ENCODE data around the gene ASPSCR1. TPM values are rescaled to one million over a fixed set of nuclear protein-coding genes. Genes with fewer than 3 reads are reported as not detected.

The ASPSCR1 gene
- total and polyA plus RNA-seq, 2 of the 13 experiments (the other 11 are each of a cell fraction or from before 2014, with no cell fraction given) = 274 to 314 TPM

- TF ChIP-seq MLX (CRISPR knock-in tag; IDR thresholded peaks at IDR 0.05) (no peak), KDM3A (CRISPR knock-in tag; IDR thresholded peaks at IDR 0.05; ENCODE audit: low read depth) (no peak; the same call in 1 of the 2 replicates), FOXM1 (CRISPR knock-in tag; IDR thresholded peaks at IDR 0.05) (no peak), DDIT3 (CRISPR knock-in tag; IDR thresholded peaks at IDR 0.05) (no peak), THAP9 (CRISPR knock-in tag; IDR thresholded peaks at IDR 0.05; ENCODE audit: borderline replicate concordance) (peak; percentile 59; the same call in 1 of the 2 replicates), NBN (conservative IDR thresholded peaks at IDR 0.05) (no peak), HDAC2 (CRISPR knock-in tag; IDR thresholded peaks at IDR 0.05) (peak; percentile 77; the same call in 1 of the 2 replicates), BCLAF1 (IDR thresholded peaks at IDR 0.05) (no peak), SIX1 (CRISPR knock-in tag; IDR thresholded peaks at IDR 0.05; ENCODE audit: borderline replicate concordance) (no peak), NCOA5 (CRISPR knock-in tag; IDR thresholded peaks at IDR 0.05) (no peak), ZNF816 (CRISPR knock-in tag; IDR thresholded peaks at IDR 0.05; ENCODE audit: borderline replicate concordance) (no peak), TEAD3 (CRISPR knock-in tag; optimal IDR thresholded peaks at IDR 0.05; ENCODE audit: borderline replicate concordance) (peak; percentile 4), ZNF543 (CRISPR knock-in tag; IDR thresholded peaks at IDR 0.05) (peak; percentile 91), NR0B2 (CRISPR knock-in tag; IDR thresholded peaks at IDR 0.05) (0 out of 2 replicates have a peak, but pooled peaks have one; percentile 13), PCBP1 (IDR thresholded peaks at IDR 0.05; ENCODE audit: borderline replicate concordance, low read depth, low read length) (0 out of 2 replicates have a peak, but pooled peaks have one; percentile 33), STAG1 (CRISPR knock-in tag; IDR thresholded peaks at IDR 0.05) (no peak), ZNF530 (CRISPR knock-in tag; IDR thresholded peaks at IDR 0.05; ENCODE audit: low read depth) (no peak), HNRNPLL (IDR thresholded peaks at IDR 0.05; ENCODE audit: low read depth, low read length, poor library complexity, severe bottlenecking) (no peak)
These were observed 79.5 kb downstream of the ASPSCR1 start (continued) for GRCh38 chr17:82056729-82057621.
